ENCODE measurements around the gene DYNC1LI1. TPM values are rescaled to one million over a fixed set of nuclear protein-coding genes. Genes with fewer than 3 reads are reported as not detected.
"Not testable (repeated sequence)": the region's sequence is repeated elsewhere in the genome, so short reads cannot be mapped to it uniquely, and the experiment has no call there.

Gene DYNC1LI1
- total RNA-seq, 1 experiment from 2014 or later, result 42.8 TPM

DNA sequence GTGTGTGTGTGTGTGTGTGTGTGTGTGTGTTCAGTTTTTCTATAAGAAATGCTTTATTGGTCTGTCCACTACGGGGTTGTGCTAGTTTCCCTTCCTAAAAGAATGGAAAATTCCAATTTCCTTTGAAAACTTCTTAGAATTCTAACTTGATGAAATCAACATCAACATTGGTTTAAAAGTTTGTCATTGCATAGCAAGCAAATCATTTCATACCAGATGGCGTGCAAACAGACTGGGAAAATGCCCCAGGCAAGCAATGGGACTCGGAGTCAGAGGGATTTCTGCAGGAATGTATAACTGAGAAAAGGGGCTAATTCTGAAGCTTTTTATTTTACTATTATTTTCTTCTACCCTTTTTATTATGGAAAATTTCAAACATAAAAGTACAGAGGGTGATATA, 13.1 kb upstream of the DYNC1LI1 start:
- Mint-ChIP-seq H3K4me1 (no peaks in the 10 kb centered on the region), H3K27ac (no peak overlapping the region), H3K27me3 (ENCODE audit: low read depth) (peaks cover 11% of the 10 kb centered on the region; the same call in 1 of the 2 replicates), H3K4me3 (no peak overlapping the region), H3K9me3 (peaks cover 5% of the 10 kb centered on the region; the same call in 1 of the 2 replicates), H3K36me3 (peaks cover 6% of the 10 kb centered on the region; the same call in 1 of the 2 replicates)
- DNase-seq (ENCODE audit: low spot score) (no peak), ATAC-seq (no peak)
- POLR2A ChIA-PET, result no interaction called here
- CTCF ChIA-PET, result no interaction called here
- TF ChIP-seq, protein P1, sequence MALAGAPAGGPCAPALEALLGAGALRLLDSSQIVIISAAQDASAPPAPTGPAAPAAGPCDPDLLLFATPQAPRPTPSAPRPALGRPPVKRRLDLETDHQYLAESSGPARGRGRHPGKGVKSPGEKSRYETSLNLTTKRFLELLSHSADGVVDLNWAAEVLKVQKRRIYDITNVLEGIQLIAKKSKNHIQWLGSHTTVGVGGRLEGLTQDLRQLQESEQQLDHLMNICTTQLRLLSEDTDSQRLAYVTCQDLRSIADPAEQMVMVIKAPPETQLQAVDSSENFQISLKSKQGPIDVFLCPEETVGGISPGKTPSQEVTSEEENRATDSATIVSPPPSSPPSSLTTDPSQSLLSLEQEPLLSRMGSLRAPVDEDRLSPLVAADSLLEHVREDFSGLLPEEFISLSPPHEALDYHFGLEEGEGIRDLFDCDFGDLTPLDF (CRISPR knock-in tag; IDR thresholded peaks at IDR 0.05), result no peak
- TF ChIP-seq ZNF671 (CRISPR knock-in tag; IDR thresholded peaks at IDR 0.05) (no peak), ELF4 (CRISPR knock-in tag; IDR thresholded peaks at IDR 0.05; ENCODE audit: low read depth) (no peak)

- ATAC-seq; DNase-seq (ENCODE audit: low spot score); H3K4me1 Mint-ChIP-seq; POLR2A ChIA-PET; H3K36me3 Mint-ChIP-seq; H3K27me3 Mint-ChIP-seq (ENCODE audit: low read depth); H3K9me3 Mint-ChIP-seq; CTCF ChIA-PET; H3K4me3 Mint-ChIP-seq; H3K27ac Mint-ChIP-seq: not testable (repeated sequence)
Observed at GRCh38 chr3:32578669-32579068, 8.0 kb upstream of the DYNC1LI1 start.

DNA sequence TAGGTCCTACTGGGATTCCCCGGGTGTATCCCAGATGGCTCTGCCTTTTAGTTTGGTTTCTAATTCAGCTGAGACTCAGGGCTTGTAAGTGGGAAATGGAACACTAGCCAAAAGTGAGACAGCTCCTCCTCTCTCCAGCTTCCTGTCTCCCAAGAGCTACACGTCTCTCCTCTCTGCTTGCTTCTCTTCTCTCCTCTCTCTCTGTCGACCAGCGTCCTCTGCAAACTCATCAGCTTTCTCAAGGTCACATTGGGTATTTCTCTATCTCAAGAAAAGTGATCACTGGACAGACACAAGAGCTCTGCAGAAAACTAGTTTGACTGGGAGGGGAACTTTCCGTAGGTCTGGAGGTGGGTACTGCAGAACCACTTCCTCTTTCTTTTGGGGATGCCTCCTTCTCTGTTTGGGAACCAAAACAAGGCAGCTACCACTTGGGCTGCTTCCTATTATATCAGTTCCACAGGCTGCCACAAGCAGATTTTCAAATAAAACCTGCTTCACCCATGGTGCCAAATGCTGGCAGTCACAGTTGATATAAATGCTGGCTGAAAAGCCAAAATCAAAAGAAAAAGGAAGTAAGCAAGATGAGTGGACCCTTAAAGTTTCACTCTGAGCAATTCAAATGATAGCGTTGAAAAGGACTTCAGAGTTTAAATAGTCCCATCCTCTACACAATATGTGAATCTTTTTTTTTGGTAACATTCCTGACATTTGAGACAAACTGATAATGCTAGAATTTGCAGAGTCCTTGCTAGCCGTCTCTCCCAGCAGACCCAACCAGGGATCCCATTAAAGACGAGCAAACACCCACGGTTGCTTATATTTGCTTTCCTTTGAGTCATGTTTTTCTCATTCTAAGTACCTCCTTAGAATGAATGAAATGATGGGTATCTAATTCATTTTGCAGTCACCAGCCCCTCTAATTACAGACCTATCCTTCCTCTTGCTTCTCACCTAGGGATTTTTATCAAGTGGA, 7.2 kb upstream of the DYNC1LI1 start:
- ATAC-seq, result no peak
- no peak overlapping the region for H3K4me3 Mint-ChIP-seq
- CTCF ChIA-PET, result interaction anchor here (0.6 kb wide), 1 partner anchor 496 kb away, joined by 3 read pairs; no protein-coding TSS in a partner anchor

More for the DNA sequence above, 7.2 kb upstream of the DYNC1LI1 start:
- no peak overlapping the region for H3K27ac Mint-ChIP-seq
- no peaks in the 10 kb centered on the region; the same call in 1 of the 2 replicates for H3K27me3 Mint-ChIP-seq (ENCODE audit: low read depth)
- TF ChIP-seq E2F4 (CRISPR knock-in tag; IDR thresholded peaks at IDR 0.05; ENCODE audit: borderline replicate concordance, low read depth) (no peak), NFYB (CRISPR knock-in tag; conservative IDR thresholded peaks at IDR 0.05; ENCODE audit: low read depth) (no peak), ZNF423 (CRISPR knock-in tag; IDR thresholded peaks at IDR 0.05) (no peak), PRRX2 (CRISPR knock-in tag; IDR thresholded peaks at IDR 0.05) (no peak), KAT7 (CRISPR knock-in tag; IDR thresholded peaks at IDR 0.05; ENCODE audit: borderline replicate concordance) (no peak), CREM (CRISPR knock-in tag; IDR thresholded peaks at IDR 0.05) (no peak), STAT6 (CRISPR knock-in tag; conservative IDR thresholded peaks at IDR 0.05; ENCODE audit: low read depth) (no peak), FOXK1 (CRISPR knock-in tag; IDR thresholded peaks at IDR 0.05) (no peak), GTF2I (CRISPR knock-in tag; conservative IDR thresholded peaks at IDR 0.05) (no peak), FOXP1 (CRISPR knock-in tag; IDR thresholded peaks at IDR 0.05; ENCODE audit: borderline replicate concordance) (no peak), FOXJ3 (CRISPR knock-in tag; IDR thresholded peaks at IDR 0.05; ENCODE audit: borderline replicate concordance) (no peak)
- TF ChIP-seq, protein P1 (CRISPR knock-in tag; IDR thresholded peaks at IDR 0.05), result no peak
- TF ChIP-seq, protein P2, sequence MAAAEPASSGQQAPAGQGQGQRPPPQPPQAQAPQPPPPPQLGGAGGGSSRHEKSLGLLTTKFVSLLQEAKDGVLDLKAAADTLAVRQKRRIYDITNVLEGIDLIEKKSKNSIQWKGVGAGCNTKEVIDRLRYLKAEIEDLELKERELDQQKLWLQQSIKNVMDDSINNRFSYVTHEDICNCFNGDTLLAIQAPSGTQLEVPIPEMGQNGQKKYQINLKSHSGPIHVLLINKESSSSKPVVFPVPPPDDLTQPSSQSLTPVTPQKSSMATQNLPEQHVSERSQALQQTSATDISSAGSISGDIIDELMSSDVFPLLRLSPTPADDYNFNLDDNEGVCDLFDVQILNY (CRISPR knock-in tag; IDR thresholded peaks at IDR 0.05), result no peak
- TF ChIP-seq, protein P3, sequence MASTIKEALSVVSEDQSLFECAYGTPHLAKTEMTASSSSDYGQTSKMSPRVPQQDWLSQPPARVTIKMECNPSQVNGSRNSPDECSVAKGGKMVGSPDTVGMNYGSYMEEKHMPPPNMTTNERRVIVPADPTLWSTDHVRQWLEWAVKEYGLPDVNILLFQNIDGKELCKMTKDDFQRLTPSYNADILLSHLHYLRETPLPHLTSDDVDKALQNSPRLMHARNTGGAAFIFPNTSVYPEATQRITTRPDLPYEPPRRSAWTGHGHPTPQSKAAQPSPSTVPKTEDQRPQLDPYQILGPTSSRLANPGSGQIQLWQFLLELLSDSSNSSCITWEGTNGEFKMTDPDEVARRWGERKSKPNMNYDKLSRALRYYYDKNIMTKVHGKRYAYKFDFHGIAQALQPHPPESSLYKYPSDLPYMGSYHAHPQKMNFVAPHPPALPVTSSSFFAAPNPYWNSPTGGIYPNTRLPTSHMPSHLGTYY (CRISPR knock-in tag; IDR thresholded peaks at IDR 0.05), result no peak
- POLR2A ChIA-PET, result no interaction called here
- H3K36me3 Mint-ChIP-seq, result peaks cover 6% of the 10 kb centered on the region; the same call in 1 of the 2 replicates
- peaks cover 5% of the 10 kb centered on the region for H3K4me1 Mint-ChIP-seq
- DNase-seq (ENCODE audit: low spot score), result no peak
- peaks cover 5% of the 10 kb centered on the region; the same call in 1 of the 2 replicates for H3K9me3 Mint-ChIP-seq

All from WTC11 (cell line).